HepG2 (cell line): ENCODE results near the gene SIRT1. TPM values are rescaled to one million over a fixed set of nuclear protein-coding genes. Genes with fewer than 3 reads are reported as not detected.

Source experiments
- ARNT ChIP-seq: fragments of 450-650 bp; IDR thresholded peaks from 2 replicates; pipeline ENCODE4 v1.6.1; 2017
- FUBP1 ChIP-seq: sonication (generic); formaldehyde crosslinking; IDR thresholded peaks from 2 replicates; pipeline ENCODE4 v1.5.1; 2020; ENCODE audit warnings: missing genetic modification reagents, mild to moderate bottlenecking, borderline replicate concordance
- GMEB1 ChIP-seq: sonication (generic); formaldehyde crosslinking; IDR thresholded peaks from 2 replicates; pipeline ENCODE4 v1.5.1; 2020; ENCODE audit warnings: missing genetic modification reagents, mild to moderate bottlenecking, borderline replicate concordance
- HNRNPUL1 ChIP-seq: fragments of 200-400 bp; formaldehyde crosslinking; IDR thresholded peaks from 2 replicates; pipeline ENCODE4 v1.6.1; 2017; ENCODE audit warnings: low read depth, mild to moderate bottlenecking, low read length, moderate library complexity
- KDM2A ChIP-seq: sonication (generic); formaldehyde crosslinking; IDR thresholded peaks from 2 replicates; pipeline ENCODE4 v1.4.0; 2020; ENCODE audit warnings: low read depth, missing genetic modification reagents, borderline replicate concordance
- KDM5B ChIP-seq: sonication (generic); formaldehyde crosslinking; IDR thresholded peaks from 2 replicates; pipeline ENCODE4 v1.4.0; 2020; ENCODE audit warnings: missing genetic modification reagents, mild to moderate bottlenecking, borderline replicate concordance
- MBD4 ChIP-seq: IDR thresholded peaks from 2 replicates; pipeline ENCODE4 v1.6.1; 2012; ENCODE audit warnings: low read length, inconsistent platforms, borderline replicate concordance
- MED8 ChIP-seq: sonication (generic); formaldehyde crosslinking; IDR thresholded peaks from 2 replicates; pipeline ENCODE4 v1.8.1; 2023; ENCODE audit warnings: mild to moderate bottlenecking, missing genetic modification reagents; ENCODE audit not compliant: insufficient replicate concordance
- PATZ1 ChIP-seq: sonication (generic); formaldehyde crosslinking; IDR thresholded peaks from 2 replicates; pipeline ENCODE4 v1.4.0; 2020; ENCODE audit warnings: missing genetic modification reagents
- TBX3 ChIP-seq: fragments of 450-650 bp; IDR thresholded peaks from 2 replicates; pipeline ENCODE4 v1.6.1; 2017; ENCODE audit warnings: antibody characterized with exemption, mild to moderate bottlenecking, inconsistent platforms, borderline replicate concordance
- TCF7 ChIP-seq: sonication (generic); IDR thresholded peaks from 2 replicates; pipeline ENCODE4 v1.6.1; 2016; ENCODE audit warnings: antibody characterized with exemption, low read depth
- TRIM24 ChIP-seq: sonication (generic); formaldehyde crosslinking; IDR thresholded peaks from 2 replicates; pipeline ENCODE4 v1.8.0; 2022; ENCODE audit warnings: mild to moderate bottlenecking, missing genetic modification reagents
- TSC22D2 ChIP-seq: sonication (generic); formaldehyde crosslinking; IDR thresholded peaks from 2 replicates; pipeline ENCODE4 v1.5.1; 2020; ENCODE audit warnings: missing genetic modification reagents, mild to moderate bottlenecking, borderline replicate concordance
- ZBTB25 ChIP-seq: IDR thresholded peaks from 2 replicates; pipeline ENCODE4 v1.6.1; 2018; ENCODE audit warnings: missing genetic modification reagents
- ZBTB38 ChIP-seq: sonication (generic); formaldehyde crosslinking; IDR thresholded peaks from 2 replicates; pipeline ENCODE4 v1.5.1; 2020; ENCODE audit warnings: mild to moderate bottlenecking, missing genetic modification reagents
- ZFP36 ChIP-seq: fragments of 150-350 bp; IDR thresholded peaks from 2 replicates; pipeline ENCODE4 v1.6.1; 2018; ENCODE audit warnings: borderline replicate concordance, low read length, low read depth; ENCODE audit not compliant: partially characterized antibody
- ZNF550 ChIP-seq: sonication (generic); formaldehyde crosslinking; IDR thresholded peaks from 2 replicates; pipeline ENCODE4 v1.4.0; 2020; ENCODE audit warnings: mild to moderate bottlenecking, missing genetic modification reagents, borderline replicate concordance
- ZNF878 ChIP-seq: sonication (generic); formaldehyde crosslinking; IDR thresholded peaks from 2 replicates; pipeline ENCODE4 v1.8.1; 2023; ENCODE audit warnings: mild to moderate bottlenecking, missing genetic modification reagents, moderate library complexity
- polyA plus RNA-seq, 8 experiments: library from polyadenylated mRNA; depleted of rRNA in 3 of 8; stranded (reverse) in 7 of 8; unstranded in 1 of 8; fragments of >200 nt; fragmentation: Illumina TruSeq in 4 of 8; extraction: Trizol in 4 of 8; gene quantifications; 2 replicates each; pipeline versions ENCODE4 v1.2.1 to v1.2.3, GENCODE V29; 2011 to 2016; ENCODE audit warnings: low read depth in 4 of 8, missing spikeins in 1 of 8, mixed read lengths in 1 of 8; ENCODE audit not compliant: insufficient read depth in 1 of 8
- total RNA-seq, 5 experiments: library from RNA; depleted of rRNA; stranded (reverse); fragments of >200 nt; fragmentation: Illumina TruSeq; extraction: Trizol; gene quantifications; 2 replicates each; pipeline ENCODE4 v1.2.3, GENCODE V29; 2016; ENCODE audit warnings: low read depth in 1 of 5
- TF ChIP-seq, protein P1 (sequence below): sonication (generic); formaldehyde crosslinking; IDR thresholded peaks from 2 replicates; pipeline ENCODE4 v1.8.1; 2022; ENCODE audit warnings: low read depth, mild to moderate bottlenecking, missing genetic modification reagents

Gene SIRT1
- total and polyA plus RNA-seq, 2 of the 13 experiments (the other 11 are each of a cell fraction or from before 2014, with no cell fraction given) = 9.4 to 10.2 TPM

DNA sequence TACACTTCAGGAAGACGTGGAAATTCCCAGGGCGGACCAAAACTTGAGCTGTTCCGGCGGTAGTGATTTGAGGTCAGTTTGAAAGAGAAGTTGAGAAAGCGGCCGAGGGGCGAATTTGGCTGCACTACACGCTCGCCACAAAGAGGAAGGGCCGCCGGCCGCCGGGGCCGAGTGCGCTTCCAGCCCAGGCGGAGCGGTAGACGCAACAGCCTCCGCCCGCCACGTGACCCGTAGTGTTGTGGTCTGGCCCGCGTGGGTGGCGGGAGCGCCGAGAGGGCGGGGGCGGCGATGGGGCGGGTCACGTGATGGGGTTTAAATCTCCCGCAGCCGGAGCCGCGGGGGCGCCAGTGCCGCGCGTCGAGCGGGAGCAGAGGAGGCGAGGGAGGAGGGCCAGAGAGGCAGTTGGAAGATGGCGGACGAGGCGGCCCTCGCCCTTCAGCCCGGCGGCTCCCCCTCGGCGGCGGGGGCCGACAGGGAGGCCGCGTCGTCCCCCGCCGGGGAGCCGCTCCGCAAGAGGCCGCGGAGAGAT is at the start of gene SIRT1 (continued):
- TF ChIP-seq KDM2A (CRISPR knock-in tag) = peak; percentile 88
- TF ChIP-seq HNRNPUL1 = peak; percentile 59; the same call in 1 of the 2 replicates
- no peak for TF ChIP-seq ZNF550 (CRISPR knock-in tag)
- peak; percentile 62; the same call in 1 of the 2 replicates for TF ChIP-seq ZNF878 (CRISPR knock-in tag)
- no peak for TF ChIP-seq MBD4
- peak; percentile 58; the same call in 1 of the 2 replicates for TF ChIP-seq ZBTB38 (CRISPR knock-in tag)
- peak; percentile 97 for TF ChIP-seq PATZ1
- peak; percentile 96 for TF ChIP-seq KDM5B (CRISPR knock-in tag)
- peak; percentile 78; the same call in 1 of the 2 replicates for TF ChIP-seq FUBP1
- peak; percentile 86 for TF ChIP-seq TSC22D2 (CRISPR knock-in tag)
- no peak for TF ChIP-seq ARNT
- no peak for TF ChIP-seq ZFP36
- TF ChIP-seq TRIM24 (CRISPR knock-in tag) = no peak
- TF ChIP-seq TBX3 = peak; percentile 45; the same call in 1 of the 2 replicates
- TF ChIP-seq MED8 (CRISPR knock-in tag) = peak; percentile 78
- TF ChIP-seq ZBTB25 (CRISPR knock-in tag) = 0 out of 2 replicates have a peak, but pooled peaks have one; percentile 44
- peak; percentile 82 for TF ChIP-seq GMEB1
- TF ChIP-seq TCF7 = 0 out of 2 replicates have a peak, but pooled peaks have one; percentile 4
- TF ChIP-seq, protein P1, sequence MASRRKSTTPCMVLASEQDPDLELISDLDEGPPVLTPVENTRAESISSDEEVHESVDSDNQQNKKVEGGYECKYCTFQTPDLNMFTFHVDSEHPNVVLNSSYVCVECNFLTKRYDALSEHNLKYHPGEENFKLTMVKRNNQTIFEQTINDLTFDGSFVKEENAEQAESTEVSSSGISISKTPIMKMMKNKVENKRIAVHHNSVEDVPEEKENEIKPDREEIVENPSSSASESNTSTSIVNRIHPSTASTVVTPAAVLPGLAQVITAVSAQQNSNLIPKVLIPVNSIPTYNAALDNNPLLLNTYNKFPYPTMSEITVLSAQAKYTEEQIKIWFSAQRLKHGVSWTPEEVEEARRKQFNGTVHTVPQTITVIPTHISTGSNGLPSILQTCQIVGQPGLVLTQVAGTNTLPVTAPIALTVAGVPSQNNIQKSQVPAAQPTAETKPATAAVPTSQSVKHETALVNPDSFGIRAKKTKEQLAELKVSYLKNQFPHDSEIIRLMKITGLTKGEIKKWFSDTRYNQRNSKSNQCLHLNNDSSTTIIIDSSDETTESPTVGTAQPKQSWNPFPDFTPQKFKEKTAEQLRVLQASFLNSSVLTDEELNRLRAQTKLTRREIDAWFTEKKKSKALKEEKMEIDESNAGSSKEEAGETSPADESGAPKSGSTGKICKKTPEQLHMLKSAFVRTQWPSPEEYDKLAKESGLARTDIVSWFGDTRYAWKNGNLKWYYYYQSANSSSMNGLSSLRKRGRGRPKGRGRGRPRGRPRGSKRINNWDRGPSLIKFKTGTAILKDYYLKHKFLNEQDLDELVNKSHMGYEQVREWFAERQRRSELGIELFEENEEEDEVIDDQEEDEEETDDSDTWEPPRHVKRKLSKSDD (CRISPR knock-in tag) = peak; percentile 85
